ENCODE data around the gene SMIM26.

- TF ChIP-seq CTCF (IDR thresholded peaks at IDR 0.05) (no peak), POLR2A (IDR thresholded peaks at IDR 0.05) (no peak)
These were observed 13.5 kb upstream of the SMIM26 start for GRCh38 chr20:18553746-18554145.
